Activated T-cell treated with anti-CD3 and anti-CD28 coated beads for 1 hour (primary cell): ENCODE results near the gene GXYLT2.
"Not testable (repeated sequence)": the region's sequence is repeated elsewhere in the genome, so short reads cannot be mapped to it uniquely, and the experiment has no call there.

Experiments
- DNase-seq: peaks from one replicate; pipeline ENCODE4 v3.0.0-alpha.2; 2020; ENCODE audit warnings: low read depth

The GXYLT2 gene

DNA sequence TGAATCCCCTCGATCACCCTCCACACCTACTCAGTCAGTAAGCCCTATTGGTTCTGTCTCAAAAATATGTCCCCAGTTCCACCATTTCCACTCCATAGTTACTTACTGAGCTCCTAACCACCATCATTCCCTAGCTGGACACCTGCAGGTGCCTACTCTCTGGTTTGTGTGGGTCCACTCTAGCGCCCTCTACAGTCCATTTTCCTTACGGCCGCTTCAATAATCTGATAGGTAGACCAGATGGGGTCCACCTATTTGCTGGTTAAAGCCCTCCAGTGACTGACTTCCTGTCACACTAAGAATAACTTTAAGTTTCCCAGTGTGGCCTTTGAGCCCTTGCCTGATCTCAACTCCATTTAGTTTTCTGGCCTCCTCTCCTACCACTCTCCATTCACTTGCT is 5.0 kb downstream of the GXYLT2 start:
- DNase-seq: no peak

DNA sequence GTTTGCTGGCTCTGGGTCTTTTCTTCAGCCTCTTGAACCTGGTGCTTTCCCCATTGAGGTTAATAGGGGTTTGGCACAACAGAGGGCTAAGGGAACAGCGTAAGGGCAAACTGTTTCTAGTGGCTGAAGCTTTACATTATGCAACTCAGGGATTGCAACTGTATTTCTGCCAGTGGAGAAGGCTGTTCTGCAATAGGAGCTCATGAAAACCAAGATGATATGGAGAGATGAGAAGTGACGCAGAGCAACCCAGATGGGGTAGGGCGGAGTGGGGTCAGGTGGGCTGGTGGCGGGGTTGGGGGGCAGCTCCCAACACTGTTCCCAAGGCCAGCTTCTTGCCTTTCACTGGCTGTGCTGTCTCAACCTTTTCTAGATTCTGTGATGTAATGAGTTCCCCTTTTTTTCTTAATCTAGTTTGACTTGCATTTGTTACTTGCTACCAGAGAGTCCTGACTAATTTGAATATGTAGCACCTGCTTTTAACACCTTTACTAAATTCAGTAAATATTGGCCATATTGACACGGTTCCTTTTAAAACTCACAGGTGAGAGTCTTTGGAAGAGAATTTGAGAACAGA is 7.2 kb downstream of the GXYLT2 start:
- DNase-seq: no peak

DNA sequence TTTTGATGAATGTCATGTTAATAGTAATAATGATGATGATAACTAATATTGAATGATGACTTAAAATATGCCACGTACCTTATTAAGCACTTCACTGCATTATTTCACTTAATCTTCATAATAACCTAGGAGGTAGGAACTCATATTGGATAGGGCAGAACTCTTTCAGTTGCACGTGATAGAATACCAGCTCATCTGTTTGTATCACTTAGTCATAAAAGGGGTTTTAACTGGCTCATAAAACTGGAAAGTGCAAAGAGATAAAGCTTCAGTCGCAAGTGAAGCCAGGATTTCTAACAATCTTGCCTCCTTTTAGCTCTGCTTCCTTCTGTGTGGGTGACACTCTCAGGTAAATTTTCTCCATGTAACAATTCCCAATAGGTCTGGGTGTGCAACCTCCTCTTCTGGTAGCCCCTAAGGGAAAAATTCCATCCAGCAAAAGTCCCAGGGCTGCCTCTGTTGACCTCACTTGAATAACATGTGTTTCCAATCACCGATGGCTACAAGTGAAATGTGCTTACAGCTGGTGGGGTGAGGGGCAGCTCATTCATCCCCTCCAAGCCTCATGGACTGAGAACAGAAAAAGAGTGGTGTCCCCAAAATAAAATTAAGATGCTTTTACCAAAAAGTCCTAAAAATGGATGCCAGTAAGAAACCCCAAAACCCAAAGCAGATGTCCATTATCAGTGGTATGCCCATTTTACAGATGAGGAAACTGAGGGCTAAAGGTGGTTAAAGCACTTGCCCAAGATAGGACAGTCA is 9.3 kb downstream of the GXYLT2 start:
- DNase-seq: no peak

- no peak for DNase-seq
These were observed 9.8 kb downstream of the GXYLT2 start for GRCh38 chr3:72897758-72898007.

- no peak for DNase-seq
These were observed 11.5 kb downstream of the GXYLT2 start for GRCh38 chr3:72899349-72899765.

DNA sequence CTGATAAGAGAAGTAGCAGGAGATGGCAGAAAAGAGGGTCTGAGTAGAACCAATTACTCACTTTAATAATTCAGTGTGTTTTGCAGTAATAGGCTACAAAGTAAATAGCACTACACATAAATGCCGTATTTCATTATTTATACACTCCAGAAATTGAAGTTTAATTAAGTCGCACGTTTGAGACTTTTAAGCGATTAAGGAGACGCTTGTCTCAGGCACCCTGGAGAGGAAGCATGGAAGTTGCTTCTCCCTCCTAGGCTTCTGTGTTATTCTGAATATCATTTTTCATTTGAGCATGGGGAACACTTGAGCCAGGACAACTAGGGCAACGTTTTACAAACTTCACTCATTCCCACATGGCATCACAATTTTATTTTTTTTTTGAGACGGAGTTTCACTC is 12.2 kb downstream of the GXYLT2 start:
- DNase-seq: no peak

DNA sequence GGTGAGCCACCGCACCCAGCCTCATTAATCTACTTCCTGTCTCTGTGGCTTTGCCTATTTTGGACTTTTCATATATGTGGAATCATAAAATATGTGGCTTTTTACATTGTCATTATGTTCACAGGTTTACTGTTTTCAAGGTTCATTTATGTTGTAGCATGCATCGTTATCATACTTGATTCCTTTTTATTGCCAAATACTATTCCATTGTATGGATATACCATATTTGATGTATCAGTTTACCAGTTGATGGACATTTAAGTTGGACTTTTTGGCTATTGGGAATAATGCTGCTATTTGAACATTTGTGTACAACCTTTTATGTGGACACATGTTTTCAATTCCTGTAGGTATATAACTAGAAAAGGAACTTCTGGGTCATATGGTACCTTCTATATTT is 14.0 kb downstream of the GXYLT2 start:
- no peak for DNase-seq

DNA sequence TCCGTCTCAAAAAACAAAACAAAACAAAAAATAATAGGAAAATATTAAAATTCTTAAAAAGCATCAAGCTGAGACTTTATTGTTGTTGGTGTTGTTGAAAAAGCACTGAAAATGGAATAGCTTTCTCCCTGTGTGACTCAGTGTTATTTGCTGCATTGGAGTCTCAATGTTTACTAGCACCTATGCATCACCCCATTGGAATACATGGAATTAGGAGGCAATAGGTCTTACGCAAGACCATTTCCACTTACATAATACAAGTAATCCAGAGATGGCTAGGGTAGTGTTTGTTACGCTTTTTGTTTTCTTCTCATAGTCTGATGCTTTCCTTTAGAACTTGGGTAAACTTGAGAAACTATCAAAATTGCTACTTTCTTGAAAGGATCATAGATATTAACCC is 15.2 kb downstream of the GXYLT2 start:
- no peak for DNase-seq

DNA sequence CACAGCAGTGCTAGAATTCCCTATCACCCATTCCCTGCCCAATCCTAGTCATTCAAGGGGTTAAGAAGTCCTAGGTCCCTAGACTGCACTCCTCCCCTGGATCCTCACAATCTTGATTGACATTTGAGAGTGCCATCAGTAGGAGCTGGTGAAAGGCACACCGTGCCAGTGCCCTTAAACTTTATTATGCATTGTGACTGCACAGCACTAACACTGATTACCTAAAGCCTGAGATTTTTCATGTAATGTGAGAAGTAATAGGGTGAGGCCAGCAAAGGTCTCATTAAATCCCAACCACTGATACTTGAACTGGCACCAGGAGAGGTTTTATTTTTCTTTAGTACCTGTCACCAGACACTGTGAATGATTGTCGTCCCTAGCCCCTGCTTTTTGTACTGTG is 16.3 kb downstream of the GXYLT2 start:
- no peak for DNase-seq

- DNase-seq: no peak
These were observed 18.3 kb downstream of the GXYLT2 start for GRCh38 chr3:72906154-72906553.

- no peak for DNase-seq
These were observed 19.4 kb downstream of the GXYLT2 start for GRCh38 chr3:72907131-72907711.

DNA sequence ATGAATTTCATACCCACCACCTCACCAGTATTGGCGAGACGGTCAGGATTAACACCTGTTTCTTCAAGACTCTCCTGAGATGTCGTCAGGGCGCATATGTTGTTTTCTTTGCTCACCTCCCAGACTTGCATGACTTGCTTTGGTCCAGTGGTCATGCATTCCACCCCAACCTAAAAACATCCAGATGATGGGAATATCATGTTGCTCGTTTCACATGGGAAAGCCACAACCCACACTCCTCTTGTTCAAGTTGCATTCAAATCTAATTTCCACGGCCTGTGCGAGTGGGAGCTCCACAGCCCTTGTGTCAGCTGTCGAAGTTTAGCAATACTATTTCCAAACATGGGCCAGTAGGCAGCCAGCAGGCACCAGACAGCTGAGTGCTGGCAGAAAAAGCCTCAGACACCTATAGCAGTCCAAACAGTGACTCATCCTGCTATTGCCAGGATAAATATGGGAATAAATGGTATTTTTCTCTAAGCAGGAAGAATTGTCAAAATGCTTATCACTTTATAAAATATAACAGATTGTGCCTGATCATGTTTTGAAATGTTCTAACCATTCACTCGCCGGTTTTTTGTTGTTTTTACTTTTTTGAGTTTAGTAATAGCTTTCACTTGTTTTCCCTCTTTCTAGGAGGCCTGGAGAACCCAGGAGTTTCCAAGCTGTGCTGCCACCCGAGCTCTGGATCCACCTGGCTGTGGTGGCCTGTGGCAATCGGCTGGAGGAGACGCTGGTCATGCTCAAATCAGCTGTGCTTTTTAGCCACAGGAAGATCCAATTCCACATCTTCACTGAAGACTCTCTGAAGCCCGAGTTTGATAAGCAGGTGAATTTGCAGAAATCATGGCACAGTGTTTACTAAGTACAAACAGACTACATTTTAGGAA is 20.1 kb downstream of the GXYLT2 start:
- DNase-seq: no peak

- DNase-seq: no peak
These were observed 21.7 kb downstream of the GXYLT2 start for GRCh38 chr3:72909591-72909990.

- DNase-seq: no peak
These were observed 24.7 kb downstream of the GXYLT2 start for GRCh38 chr3:72912532-72912931.

- DNase-seq: no peak
These were observed 26.5 kb downstream of the GXYLT2 start for GRCh38 chr3:72914383-72914782.

DNA sequence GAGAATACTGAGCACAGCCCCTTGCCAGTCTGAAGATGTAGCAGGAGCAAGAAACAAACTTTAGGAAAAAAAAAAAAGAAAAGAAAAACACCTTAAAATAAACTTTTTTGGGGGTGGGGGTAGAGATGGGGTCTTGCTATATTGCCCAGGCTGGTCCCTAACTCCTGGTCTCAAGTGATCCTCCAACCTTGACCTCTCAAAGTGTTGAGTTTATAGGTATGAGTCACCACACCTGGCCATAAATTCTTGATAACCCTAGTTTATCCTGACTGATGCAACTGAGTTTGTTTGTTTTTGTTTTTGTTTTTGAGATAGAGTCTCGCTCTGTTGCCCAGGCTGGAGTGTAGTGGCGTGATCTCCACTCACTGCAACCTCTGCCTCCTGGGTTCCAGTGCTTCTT is 28.4 kb downstream of the GXYLT2 start:
- no peak for DNase-seq

DNA sequence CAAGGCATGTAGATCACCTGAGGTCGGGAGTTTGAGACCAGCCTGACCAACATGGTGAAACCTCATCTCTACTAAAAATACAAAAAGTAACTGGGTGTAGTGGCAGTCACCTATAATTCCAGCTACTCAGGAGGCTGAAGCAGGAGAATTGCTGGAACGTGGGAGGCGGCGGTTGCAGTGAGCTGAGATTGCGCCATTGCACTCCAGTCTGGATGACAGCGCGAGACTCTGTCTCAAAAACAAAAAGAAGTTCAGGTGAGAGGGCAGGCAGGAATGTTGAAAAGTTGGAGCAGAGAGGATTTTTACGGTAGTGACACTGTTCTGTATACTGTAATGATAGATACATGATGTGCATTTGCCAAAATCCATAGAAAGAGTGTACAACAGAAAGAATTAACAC is 31.7 kb downstream of the GXYLT2 start:
- DNase-seq: no peak

- DNase-seq: no peak
These were observed 36.2 kb downstream of the GXYLT2 start for GRCh38 chr3:72924055-72924454.

- not testable (repeated sequence) for DNase-seq
These were observed 41.2 kb downstream of the GXYLT2 start for GRCh38 chr3:72928781-72929735.

GRCh38 chr3:72930754-72931153 is 42.9 kb downstream of the GXYLT2 start:
- no peak for DNase-seq

- no peak for DNase-seq
These were observed 44.6 kb downstream of the GXYLT2 start for GRCh38 chr3:72932416-72932815.
